ENCODE measurements around the gene CYB5RL.

CYB5RL gene

GRCh38 chr1:54190526-54190925 lies 9.3 kb downstream of the CYB5RL start:
- Histone ChIP-seq H3K36me3 (ENCODE audit: control insufficient read depth in 2 of 2, insufficient read depth in 2 of 2, low read length in 2 of 2) (peaks cover 16 to 20% of the 10 kb centered on the region in 2 donors), H3K4me3 (ENCODE audit: low read length in 2 of 2) (no peak overlapping the region), H3K4me1 (ENCODE audit: control insufficient read depth in 2 of 2, insufficient read depth in 2 of 2, low read length in 2 of 2) (no peaks in the 10 kb centered on the region), H3K9me3 (ENCODE audit: control insufficient read depth in 2 of 2, low read length in 2 of 2) (no peaks in the 10 kb centered on the region), H3K27me3 (ENCODE audit: control insufficient read depth in 2 of 2, insufficient read depth in 2 of 2, low read length in 2 of 2) (no peaks in the 10 kb centered on the region), H3K27ac (ENCODE audit: low read depth in 2 of 2, low read length in 2 of 2) (no peak overlapping the region), H3K9ac (ENCODE audit: low read depth in 1 of 2, low read length in 2 of 2) (no peak overlapping the region)

- peaks cover 10 to 11% of the 10 kb centered on the region in 2 donors for H3K36me3 ChIP-seq (ENCODE audit: control insufficient read depth in 2 of 2, insufficient read depth in 2 of 2, low read length in 2 of 2)
- no peaks in the 10 kb centered on the region for H3K27me3 ChIP-seq (ENCODE audit: control insufficient read depth in 2 of 2, insufficient read depth in 2 of 2, low read length in 2 of 2)
- H3K4me3 ChIP-seq (ENCODE audit: low read length in 2 of 2): no peak overlapping the region
- H3K9me3 ChIP-seq (ENCODE audit: control insufficient read depth in 2 of 2, low read length in 2 of 2): no peaks in the 10 kb centered on the region
- H3K27ac ChIP-seq (ENCODE audit: low read depth in 2 of 2, low read length in 2 of 2): no peak overlapping the region
- no peaks in the 10 kb centered on the region for H3K4me1 ChIP-seq (ENCODE audit: control insufficient read depth in 2 of 2, insufficient read depth in 2 of 2, low read length in 2 of 2)
- no peak overlapping the region for H3K9ac ChIP-seq (ENCODE audit: low read depth in 1 of 2, low read length in 2 of 2)
These were observed 11.5 kb downstream of the CYB5RL start for GRCh38 chr1:54188291-54188690.

DNA sequence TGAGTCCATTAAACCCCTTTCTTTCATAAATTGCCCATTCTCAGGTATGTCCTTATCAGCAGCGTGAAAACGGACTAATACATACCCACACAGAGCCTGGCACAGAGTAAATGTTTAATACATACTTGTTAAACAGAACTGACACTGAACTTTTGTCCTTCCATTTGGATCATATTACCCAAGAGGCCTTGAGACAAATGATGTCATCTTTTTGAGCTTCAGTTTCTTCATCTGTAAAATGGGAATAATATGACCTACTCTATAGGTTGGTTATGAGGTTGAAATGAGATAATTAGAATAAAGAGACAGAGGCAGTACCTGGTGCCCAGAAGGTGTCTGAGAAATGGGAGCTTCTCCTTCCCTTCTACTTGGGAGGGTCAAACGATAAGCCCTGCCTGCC lies 13.8 kb downstream of the CYB5RL start:
- no peak overlapping the region for H3K9ac ChIP-seq (ENCODE audit: low read depth in 1 of 2, low read length in 2 of 2)
- H3K4me1 ChIP-seq (ENCODE audit: control insufficient read depth in 2 of 2, insufficient read depth in 2 of 2, low read length in 2 of 2): no peaks in the 10 kb centered on the region
- H3K27me3 ChIP-seq (ENCODE audit: control insufficient read depth in 2 of 2, insufficient read depth in 2 of 2, low read length in 2 of 2): no peaks in the 10 kb centered on the region
- H3K4me3 ChIP-seq (ENCODE audit: low read length in 2 of 2): no peak overlapping the region
- H3K9me3 ChIP-seq (ENCODE audit: control insufficient read depth in 2 of 2, low read length in 2 of 2): no peaks in the 10 kb centered on the region
- H3K36me3 ChIP-seq (ENCODE audit: control insufficient read depth in 2 of 2, insufficient read depth in 2 of 2, low read length in 2 of 2): peaks cover 6 to 8% of the 10 kb centered on the region in 2 donors
- no peak overlapping the region for H3K27ac ChIP-seq (ENCODE audit: low read depth in 2 of 2, low read length in 2 of 2)

GRCh38 chr1:54180701-54181360 lies 19.0 kb downstream of the CYB5RL start:
- Histone ChIP-seq H3K9ac (ENCODE audit: low read depth in 1 of 2, low read length in 2 of 2) (no peak overlapping the region), H3K9me3 (ENCODE audit: control insufficient read depth in 2 of 2, low read length in 2 of 2) (no peaks in the 10 kb centered on the region), H3K4me3 (ENCODE audit: low read length in 2 of 2) (no peak overlapping the region), H3K27ac (ENCODE audit: low read depth in 2 of 2, low read length in 2 of 2) (no peak overlapping the region), H3K36me3 (ENCODE audit: control insufficient read depth in 2 of 2, insufficient read depth in 2 of 2, low read length in 2 of 2) (peaks cover 2% of the 10 kb centered on the region in 2 donors), H3K27me3 (ENCODE audit: control insufficient read depth in 2 of 2, insufficient read depth in 2 of 2, low read length in 2 of 2) (no peaks in the 10 kb centered on the region), H3K4me1 (ENCODE audit: control insufficient read depth in 2 of 2, insufficient read depth in 2 of 2, low read length in 2 of 2) (no peaks in the 10 kb centered on the region)

DNA sequence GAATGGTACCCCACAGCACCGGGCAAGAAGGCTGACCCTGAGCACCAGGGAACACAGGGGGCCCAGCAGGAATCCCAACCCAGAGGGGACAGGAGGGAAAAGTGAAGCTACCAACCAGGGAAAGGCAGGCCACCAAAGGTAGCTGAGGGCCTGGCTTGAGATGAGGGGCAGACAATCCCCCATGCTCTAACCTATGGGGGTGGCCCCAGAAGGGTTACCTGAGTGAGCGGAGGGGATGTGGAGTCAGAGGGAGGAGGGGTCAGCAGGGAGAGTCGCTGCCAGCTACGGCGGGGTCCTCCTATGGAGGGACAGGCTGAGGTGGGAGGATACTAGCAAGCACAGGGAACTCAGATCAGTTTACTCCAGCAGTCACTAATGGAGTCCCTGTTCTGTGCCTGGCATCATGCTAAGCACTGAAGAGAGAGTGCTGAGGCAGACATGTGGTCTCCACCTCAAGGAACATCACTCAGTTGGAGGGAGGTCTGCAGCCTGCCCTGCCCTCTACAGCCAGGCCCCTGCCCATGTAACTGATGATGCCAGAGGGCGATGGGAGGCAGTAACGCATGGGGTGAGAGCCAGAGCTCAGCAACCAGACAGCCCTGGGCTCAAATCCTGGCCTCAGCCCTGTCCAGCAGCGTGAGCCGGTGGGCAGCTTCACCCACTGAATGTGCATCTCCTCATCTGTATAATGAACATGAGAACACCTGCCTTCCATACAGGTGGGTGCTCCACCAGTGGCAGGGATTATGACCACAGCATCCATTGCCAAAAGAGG lies 21.3 kb downstream of the CYB5RL start:
- H3K9ac ChIP-seq (ENCODE audit: low read depth in 1 of 2, low read length in 2 of 2): no peak overlapping the region
- H3K27ac ChIP-seq (ENCODE audit: low read depth in 2 of 2, low read length in 2 of 2): no peak overlapping the region

DNA sequence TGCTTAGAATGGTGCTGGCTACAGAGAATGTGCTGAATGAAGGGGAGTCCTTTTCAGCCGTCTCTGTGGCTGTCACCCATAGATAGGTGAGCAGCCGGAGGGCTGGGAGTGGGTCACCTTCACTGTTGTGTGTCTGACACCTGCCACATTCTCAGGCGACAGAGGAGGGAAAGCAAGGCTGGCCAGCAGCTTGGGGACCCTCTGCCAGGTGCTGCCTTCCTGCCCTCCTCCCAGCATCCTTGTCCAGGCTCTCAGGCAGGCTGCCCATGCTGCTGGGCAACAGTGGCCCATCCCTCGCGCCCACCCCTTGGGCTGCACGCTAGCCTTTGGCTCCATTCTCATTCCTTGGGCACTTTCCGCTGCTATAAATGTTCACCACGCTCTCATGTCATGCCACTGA lies 22.1 kb downstream of the CYB5RL start:
- no peaks in the 10 kb centered on the region for H3K27me3 ChIP-seq (ENCODE audit: control insufficient read depth in 2 of 2, insufficient read depth in 2 of 2, low read length in 2 of 2)
- H3K4me3 ChIP-seq (ENCODE audit: low read length in 2 of 2): no peak overlapping the region
- H3K9ac ChIP-seq (ENCODE audit: low read depth in 1 of 2, low read length in 2 of 2): no peak overlapping the region
- H3K27ac ChIP-seq (ENCODE audit: low read depth in 2 of 2, low read length in 2 of 2): no peak overlapping the region
- H3K36me3 ChIP-seq (ENCODE audit: control insufficient read depth in 2 of 2, insufficient read depth in 2 of 2, low read length in 2 of 2): peaks cover 2 to 6% of the 10 kb centered on the region in 2 donors
- no peaks in the 10 kb centered on the region for H3K4me1 ChIP-seq (ENCODE audit: control insufficient read depth in 2 of 2, insufficient read depth in 2 of 2, low read length in 2 of 2)
- H3K9me3 ChIP-seq (ENCODE audit: control insufficient read depth in 2 of 2, low read length in 2 of 2): no peaks in the 10 kb centered on the region

More for the DNA sequence above, 21.3 kb downstream of the CYB5RL start:
- H3K4me3 ChIP-seq (ENCODE audit: low read length in 2 of 2): no peak overlapping the region
- peaks cover 2 to 6% of the 10 kb centered on the region in 2 donors for H3K36me3 ChIP-seq (ENCODE audit: control insufficient read depth in 2 of 2, insufficient read depth in 2 of 2, low read length in 2 of 2)
- no peaks in the 10 kb centered on the region for H3K27me3 ChIP-seq (ENCODE audit: control insufficient read depth in 2 of 2, insufficient read depth in 2 of 2, low read length in 2 of 2)
- no peaks in the 10 kb centered on the region for H3K4me1 ChIP-seq (ENCODE audit: control insufficient read depth in 2 of 2, insufficient read depth in 2 of 2, low read length in 2 of 2)
- H3K9me3 ChIP-seq (ENCODE audit: control insufficient read depth in 2 of 2, low read length in 2 of 2): no peaks in the 10 kb centered on the region

- no peaks in the 10 kb centered on the region for H3K9me3 ChIP-seq (ENCODE audit: control insufficient read depth in 2 of 2, low read length in 2 of 2)
- H3K27ac ChIP-seq (ENCODE audit: low read depth in 2 of 2, low read length in 2 of 2): no peak overlapping the region
- H3K4me1 ChIP-seq (ENCODE audit: control insufficient read depth in 2 of 2, insufficient read depth in 2 of 2, low read length in 2 of 2): no peaks in the 10 kb centered on the region
- no peak overlapping the region for H3K4me3 ChIP-seq (ENCODE audit: low read length in 2 of 2)
- peaks cover 2 to 6% of the 10 kb centered on the region in 2 donors for H3K36me3 ChIP-seq (ENCODE audit: control insufficient read depth in 2 of 2, insufficient read depth in 2 of 2, low read length in 2 of 2)
- H3K27me3 ChIP-seq (ENCODE audit: control insufficient read depth in 2 of 2, insufficient read depth in 2 of 2, low read length in 2 of 2): no peaks in the 10 kb centered on the region
- no peak overlapping the region for H3K9ac ChIP-seq (ENCODE audit: low read depth in 1 of 2, low read length in 2 of 2)
These were observed 23.1 kb downstream of the CYB5RL start for GRCh38 chr1:54176621-54177327.

DNA sequence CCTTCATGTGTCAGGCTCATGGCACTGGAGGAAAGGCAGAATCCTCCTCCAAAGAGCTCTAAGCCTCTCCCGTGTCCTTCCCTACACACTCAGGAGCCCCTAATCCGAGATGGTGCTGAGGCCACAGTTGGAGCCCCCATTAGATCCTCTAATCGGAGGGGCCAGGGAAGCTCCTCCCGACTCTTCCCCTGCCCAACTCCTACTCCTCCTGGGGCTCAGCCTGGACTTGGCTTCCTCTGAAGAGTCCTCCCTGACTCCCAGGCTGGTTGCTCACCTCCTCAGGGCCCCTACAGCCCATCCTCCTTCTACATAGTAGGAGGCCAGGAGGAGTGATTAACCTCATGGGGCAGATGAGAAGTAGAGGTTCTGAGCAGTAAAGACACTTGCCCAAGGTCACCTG lies 25.7 kb downstream of the CYB5RL start:
- Histone ChIP-seq H3K27me3 (ENCODE audit: control insufficient read depth in 2 of 2, insufficient read depth in 2 of 2, low read length in 2 of 2) (no peaks in the 10 kb centered on the region), H3K4me1 (ENCODE audit: control insufficient read depth in 2 of 2, insufficient read depth in 2 of 2, low read length in 2 of 2) (no peaks in the 10 kb centered on the region), H3K36me3 (ENCODE audit: control insufficient read depth in 2 of 2, insufficient read depth in 2 of 2, low read length in 2 of 2) (peaks cover 0 to 6% of the 10 kb centered on the region in 2 donors), H3K9me3 (ENCODE audit: control insufficient read depth in 2 of 2, low read length in 2 of 2) (no peaks in the 10 kb centered on the region), H3K9ac (ENCODE audit: low read depth in 1 of 2, low read length in 2 of 2) (no peak overlapping the region), H3K4me3 (ENCODE audit: low read length in 2 of 2) (no peak overlapping the region), H3K27ac (ENCODE audit: low read depth in 2 of 2, low read length in 2 of 2) (no peak overlapping the region)

GRCh38 chr1:54173681-54174080 lies 26.1 kb downstream of the CYB5RL start:
- no peaks in the 10 kb centered on the region for H3K9me3 ChIP-seq (ENCODE audit: control insufficient read depth in 2 of 2, low read length in 2 of 2)
- no peak overlapping the region for H3K4me3 ChIP-seq (ENCODE audit: low read length in 2 of 2)
- H3K4me1 ChIP-seq (ENCODE audit: control insufficient read depth in 2 of 2, insufficient read depth in 2 of 2, low read length in 2 of 2): no peaks in the 10 kb centered on the region
- H3K27me3 ChIP-seq (ENCODE audit: control insufficient read depth in 2 of 2, insufficient read depth in 2 of 2, low read length in 2 of 2): no peaks in the 10 kb centered on the region
- no peak overlapping the region for H3K9ac ChIP-seq (ENCODE audit: low read depth in 1 of 2, low read length in 2 of 2)
- H3K36me3 ChIP-seq (ENCODE audit: control insufficient read depth in 2 of 2, insufficient read depth in 2 of 2, low read length in 2 of 2): peaks cover 0 to 6% of the 10 kb centered on the region in 2 donors
- H3K27ac ChIP-seq (ENCODE audit: low read depth in 2 of 2, low read length in 2 of 2): no peak overlapping the region
